ENCODE results near the gene HAUS8.

DNA sequence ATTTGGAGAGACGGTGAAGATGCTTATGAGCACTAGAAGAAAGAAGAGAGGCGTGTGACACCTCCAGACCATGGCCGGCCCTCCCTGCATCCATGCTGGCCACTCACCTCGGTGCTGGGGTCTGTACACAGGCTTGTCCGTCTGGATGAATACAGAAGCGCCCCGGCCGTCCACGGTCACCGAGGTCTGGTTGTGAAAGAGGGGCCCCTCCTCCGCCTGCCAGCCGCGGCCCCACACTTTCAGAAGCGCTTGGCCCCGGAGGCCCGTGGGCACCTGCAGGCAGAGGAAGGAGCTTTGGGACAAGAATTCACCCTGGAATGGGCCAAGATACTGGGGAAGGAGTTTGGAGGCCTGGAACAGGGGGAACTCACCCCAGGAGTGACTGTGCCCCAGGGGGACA, 63.8 kb downstream of the HAUS8 start:
- TF ChIP-seq, protein P1, sequence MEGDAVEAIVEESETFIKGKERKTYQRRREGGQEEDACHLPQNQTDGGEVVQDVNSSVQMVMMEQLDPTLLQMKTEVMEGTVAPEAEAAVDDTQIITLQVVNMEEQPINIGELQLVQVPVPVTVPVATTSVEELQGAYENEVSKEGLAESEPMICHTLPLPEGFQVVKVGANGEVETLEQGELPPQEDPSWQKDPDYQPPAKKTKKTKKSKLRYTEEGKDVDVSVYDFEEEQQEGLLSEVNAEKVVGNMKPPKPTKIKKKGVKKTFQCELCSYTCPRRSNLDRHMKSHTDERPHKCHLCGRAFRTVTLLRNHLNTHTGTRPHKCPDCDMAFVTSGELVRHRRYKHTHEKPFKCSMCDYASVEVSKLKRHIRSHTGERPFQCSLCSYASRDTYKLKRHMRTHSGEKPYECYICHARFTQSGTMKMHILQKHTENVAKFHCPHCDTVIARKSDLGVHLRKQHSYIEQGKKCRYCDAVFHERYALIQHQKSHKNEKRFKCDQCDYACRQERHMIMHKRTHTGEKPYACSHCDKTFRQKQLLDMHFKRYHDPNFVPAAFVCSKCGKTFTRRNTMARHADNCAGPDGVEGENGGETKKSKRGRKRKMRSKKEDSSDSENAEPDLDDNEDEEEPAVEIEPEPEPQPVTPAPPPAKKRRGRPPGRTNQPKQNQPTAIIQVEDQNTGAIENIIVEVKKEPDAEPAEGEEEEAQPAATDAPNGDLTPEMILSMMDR (IDR thresholded peaks at IDR 0.05) = no peak
- no peak for TF ChIP-seq POLR2A (IDR thresholded peaks at IDR 0.05)
